Measurements from ENCODE around the gene SLC12A6.
"Not testable (repeated sequence)": the region's sequence is repeated elsewhere in the genome, so short reads cannot be mapped to it uniquely, and the experiment has no call there.

SLC12A6 gene

DNA sequence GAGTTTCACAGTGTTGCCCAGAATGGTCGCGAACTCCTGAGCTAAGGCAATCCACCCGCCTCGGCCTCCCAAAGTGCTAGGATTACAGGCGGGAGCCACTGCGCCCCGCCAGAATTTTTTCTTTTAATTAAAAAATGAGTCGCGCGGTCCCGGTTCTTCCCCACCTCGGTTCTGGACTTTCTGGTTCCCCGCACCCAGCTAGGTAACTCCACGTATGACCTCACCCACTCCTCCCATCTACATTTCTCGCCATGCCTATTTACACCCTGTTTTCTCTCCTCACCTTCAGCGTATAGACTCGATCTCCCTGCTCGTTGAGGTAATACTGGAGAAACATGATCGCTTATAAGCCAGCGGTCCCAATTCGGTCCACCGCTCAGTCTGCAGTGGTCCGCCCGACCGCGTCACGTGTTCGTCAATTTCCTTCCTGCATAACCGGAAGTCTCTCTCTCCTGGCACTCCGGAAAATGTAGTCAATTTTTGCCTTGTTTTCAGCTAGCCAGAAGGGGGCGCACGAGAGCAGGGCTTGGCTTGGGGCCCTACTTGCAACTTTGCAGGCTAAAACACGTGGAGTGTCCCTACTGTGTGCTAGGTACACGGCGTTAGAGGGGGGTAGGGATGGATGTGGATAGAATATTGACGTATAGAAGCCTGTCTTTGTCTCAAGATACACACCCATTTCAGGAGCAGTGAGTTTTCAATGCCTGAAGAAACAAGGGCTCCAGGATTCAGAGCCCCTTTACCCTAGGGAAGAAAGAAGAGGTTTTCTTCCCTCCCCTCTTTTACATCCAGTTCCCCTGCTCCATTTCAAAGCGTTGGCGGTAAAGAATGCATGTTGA, 5.4 kb upstream of the SLC12A6 start, which contains the start of the genes NOP10 and NUTM1:
Gene NOP10 (minus strand): TSS at position 400 of the 839 bp plus-strand sequence. CDS start 63 bp downstream, at position 337.
Gene NUTM1 (plus strand): TSS at position 579 of the 839 bp plus-strand sequence. CDS start 382 bp downstream, outside the sequence.
- Mint-ChIP-seq H3K4me3 (no peak within 1 kb of the TSS), H3K9me3 (no peaks in the 10 kb centered on the region), H3K27me3 (no peaks in the 10 kb centered on the region), H3K4me1 (ENCODE audit: low read depth) (peaks cover 35% of the 10 kb centered on the region), H3K36me3 (ENCODE audit: low read depth) (peaks cover 32% of the 10 kb centered on the region), H3K27ac (peak within 1 kb of the TSS; percentile 87)

- H3K36me3 Mint-ChIP-seq (ENCODE audit: low read depth): peaks cover 32% of the 10 kb centered on the region
- not testable (repeated sequence) for H3K27me3 Mint-ChIP-seq, H3K4me3 Mint-ChIP-seq, H3K9me3 Mint-ChIP-seq
- peak overlapping the region; percentile 87 for H3K27ac Mint-ChIP-seq
- H3K4me1 Mint-ChIP-seq (ENCODE audit: low read depth): peaks cover 35% of the 10 kb centered on the region
These were observed 4.7 kb upstream of the SLC12A6 start for GRCh38 chr15:34342213-34342736.

DNA sequence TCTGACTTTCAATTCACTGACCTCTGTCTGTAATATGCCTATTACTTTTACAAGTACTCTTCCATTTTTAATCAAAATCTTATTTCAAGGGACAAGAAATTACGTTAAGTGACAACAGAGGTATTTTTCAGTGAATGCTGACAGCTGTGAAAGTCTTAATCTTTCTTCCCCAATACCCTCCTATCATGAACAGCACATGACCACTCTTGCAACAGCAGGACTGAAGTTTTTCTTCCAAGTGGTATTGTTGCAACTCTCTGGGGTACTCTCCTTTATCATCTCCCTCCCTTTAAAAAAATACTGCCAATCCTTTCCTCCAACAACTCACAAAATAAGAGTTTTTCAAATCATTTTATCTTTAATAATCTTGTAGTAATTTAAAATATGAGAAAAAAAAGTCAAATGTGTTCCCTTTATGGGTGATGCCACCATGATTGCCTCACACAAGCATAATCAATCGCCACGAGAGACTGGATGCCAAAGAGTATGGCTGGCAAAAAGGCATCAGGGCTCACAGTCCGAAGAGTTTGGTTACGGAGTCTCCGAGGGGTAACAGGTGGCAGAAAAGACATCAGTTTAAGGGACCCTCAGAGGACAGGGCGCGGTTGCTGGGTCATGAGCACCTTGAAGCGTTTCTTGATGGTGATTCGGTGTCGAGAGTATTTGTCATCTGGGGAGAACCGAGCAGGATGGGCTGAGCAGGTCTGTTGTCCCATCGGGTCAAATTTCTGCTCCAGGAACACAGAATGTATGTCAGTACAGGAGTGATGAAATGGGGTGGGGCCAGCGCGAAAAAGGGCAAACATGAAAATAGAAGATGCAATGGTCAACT, 4.0 kb upstream of the SLC12A6 start:
- H3K9me3 Mint-ChIP-seq: no peaks in the 10 kb centered on the region
- peak overlapping the region; percentile 87 for H3K27ac Mint-ChIP-seq
- peaks cover 41% of the 10 kb centered on the region for H3K4me1 Mint-ChIP-seq (ENCODE audit: low read depth)
- no peaks in the 10 kb centered on the region for H3K27me3 Mint-ChIP-seq
- H3K4me3 Mint-ChIP-seq: no peak overlapping the region
- peaks cover 32% of the 10 kb centered on the region for H3K36me3 Mint-ChIP-seq (ENCODE audit: low read depth)

- H3K4me1 Mint-ChIP-seq (ENCODE audit: low read depth): peaks cover 58% of the 10 kb centered on the region
- H3K27me3 Mint-ChIP-seq: no peaks in the 10 kb centered on the region
- H3K4me3 Mint-ChIP-seq: no peak overlapping the region
- peaks cover 32% of the 10 kb centered on the region for H3K36me3 Mint-ChIP-seq (ENCODE audit: low read depth)
- H3K27ac Mint-ChIP-seq: peak overlapping the region; percentile 75
- no peaks in the 10 kb centered on the region for H3K9me3 Mint-ChIP-seq
These were observed 2.4 kb upstream of the SLC12A6 start for GRCh38 chr15:34339946-34340345.

- Mint-ChIP-seq H3K36me3 (ENCODE audit: low read depth) (peaks cover 32% of the 10 kb centered on the region), H3K27ac (peak overlapping the region; percentile 83), H3K27me3 (no peaks in the 10 kb centered on the region), H3K4me1 (ENCODE audit: low read depth) (peaks cover 74% of the 10 kb centered on the region), H3K4me3 (peak overlapping the region; percentile 97), H3K9me3 (no peaks in the 10 kb centered on the region)
These were observed 766 bp upstream of the SLC12A6 start for GRCh38 chr15:34338347-34338746.

DNA sequence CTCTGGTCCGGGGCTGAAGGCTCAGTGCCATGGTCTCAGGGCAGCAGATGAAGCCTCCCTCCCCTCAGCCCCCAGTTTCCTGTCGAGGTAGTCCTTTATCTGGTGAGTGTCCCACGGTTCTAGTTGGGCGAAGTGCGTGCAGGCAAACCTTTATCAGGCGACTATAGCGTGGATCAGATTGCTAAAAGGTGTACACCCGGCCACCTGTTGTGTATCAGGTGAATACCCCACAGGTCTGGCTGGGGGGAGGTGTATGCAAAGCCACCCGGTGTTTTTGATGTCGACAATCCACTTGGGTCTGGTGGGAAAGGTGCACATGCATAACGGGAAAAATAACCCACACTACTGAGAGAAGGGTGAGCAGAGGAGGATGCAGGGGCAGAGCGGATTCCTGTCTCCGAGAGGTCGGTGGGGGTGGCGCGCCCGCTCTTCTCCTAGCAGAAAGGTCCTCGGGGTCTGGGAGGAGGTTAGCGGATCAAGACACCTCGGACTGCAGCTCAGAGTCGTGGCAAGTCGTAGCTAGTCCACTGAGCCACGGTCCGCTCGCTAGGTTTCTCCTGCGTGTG, 507 bp downstream of the SLC12A6 start:
- Mint-ChIP-seq H3K4me1 (ENCODE audit: low read depth) (peaks cover 86% of the 10 kb centered on the region), H3K9me3 (no peaks in the 10 kb centered on the region), H3K27ac (peak overlapping the region; percentile 94), H3K36me3 (ENCODE audit: low read depth) (peaks cover 31% of the 10 kb centered on the region), H3K4me3 (peak overlapping the region; percentile 97), H3K27me3 (no peaks in the 10 kb centered on the region)

DNA sequence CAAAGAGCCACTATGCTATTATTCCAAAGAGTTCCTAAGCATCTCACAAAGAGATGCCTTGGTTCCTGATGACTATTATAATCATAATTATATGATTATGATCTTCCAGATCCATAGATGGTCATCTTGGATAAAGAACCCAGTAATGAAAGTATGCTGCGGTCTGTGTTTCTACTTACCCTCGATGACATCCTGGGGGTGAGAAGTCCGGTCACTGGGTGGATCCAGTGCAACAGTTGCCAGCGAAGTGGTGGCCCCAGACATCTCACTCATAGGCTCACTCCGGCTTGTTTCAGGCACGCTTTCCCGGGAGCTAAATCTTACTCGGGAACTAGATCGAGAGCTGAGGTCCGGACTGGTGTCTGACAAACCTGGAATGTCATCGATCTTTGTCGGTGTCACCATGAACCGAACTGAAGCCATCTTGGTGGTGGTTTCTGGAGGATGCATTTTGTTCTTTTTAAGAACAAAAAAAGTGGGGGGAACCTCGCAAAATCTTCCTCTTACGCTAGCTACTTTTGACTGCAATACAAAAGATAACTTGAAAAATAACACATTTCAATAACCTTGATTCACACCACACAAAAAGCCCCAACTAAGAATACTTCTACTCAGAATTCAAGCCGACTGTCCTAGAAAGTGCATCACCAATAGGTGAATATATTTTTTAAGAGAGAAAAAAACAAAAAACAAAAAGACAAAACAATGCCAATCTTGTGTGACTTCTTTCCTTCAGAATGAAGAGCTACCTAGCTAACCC, 1.2 kb downstream of the SLC12A6 start:
- H3K36me3 Mint-ChIP-seq (ENCODE audit: low read depth): peaks cover 24% of the 10 kb centered on the region
- H3K9me3 Mint-ChIP-seq: no peaks in the 10 kb centered on the region
- peak overlapping the region; percentile 94 for H3K27ac Mint-ChIP-seq
- H3K27me3 Mint-ChIP-seq: no peaks in the 10 kb centered on the region
- peak overlapping the region; percentile 97 for H3K4me3 Mint-ChIP-seq
- H3K4me1 Mint-ChIP-seq (ENCODE audit: low read depth): peaks cover 86% of the 10 kb centered on the region

GRCh38 chr15:34335176-34336032, 2.2 kb downstream of the SLC12A6 start:
- Mint-ChIP-seq H3K27ac (peak overlapping the region; percentile 94), H3K9me3 (no peaks in the 10 kb centered on the region), H3K27me3 (no peaks in the 10 kb centered on the region), H3K4me1 (ENCODE audit: low read depth) (peaks cover 86% of the 10 kb centered on the region), H3K4me3 (peak overlapping the region; percentile 97), H3K36me3 (ENCODE audit: low read depth) (peaks cover 16% of the 10 kb centered on the region)

DNA sequence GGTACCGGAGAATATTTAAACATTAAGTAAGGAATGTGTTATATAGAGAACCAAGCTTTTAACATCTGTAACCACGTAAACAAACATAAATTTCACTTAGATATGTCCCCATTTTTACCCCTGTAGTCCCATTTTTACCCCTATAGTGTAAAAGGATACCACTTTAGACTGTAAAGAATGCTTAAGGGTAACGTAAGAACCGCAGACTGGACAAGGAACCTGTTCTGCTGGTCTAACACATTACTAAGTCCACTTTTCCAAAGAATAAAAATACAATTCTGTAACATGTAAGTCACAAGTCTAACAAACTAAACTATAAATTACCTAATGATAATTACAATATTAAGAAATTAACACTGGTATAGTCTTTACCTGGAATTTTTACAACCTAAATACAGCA, 2.9 kb downstream of the SLC12A6 start:
- peak overlapping the region; percentile 97 for H3K4me3 Mint-ChIP-seq
- H3K4me1 Mint-ChIP-seq (ENCODE audit: low read depth): peaks cover 86% of the 10 kb centered on the region
- peaks cover 9% of the 10 kb centered on the region for H3K36me3 Mint-ChIP-seq (ENCODE audit: low read depth)
- H3K9me3 Mint-ChIP-seq: no peaks in the 10 kb centered on the region
- no peaks in the 10 kb centered on the region for H3K27me3 Mint-ChIP-seq
- H3K27ac Mint-ChIP-seq: peak overlapping the region; percentile 94

DNA sequence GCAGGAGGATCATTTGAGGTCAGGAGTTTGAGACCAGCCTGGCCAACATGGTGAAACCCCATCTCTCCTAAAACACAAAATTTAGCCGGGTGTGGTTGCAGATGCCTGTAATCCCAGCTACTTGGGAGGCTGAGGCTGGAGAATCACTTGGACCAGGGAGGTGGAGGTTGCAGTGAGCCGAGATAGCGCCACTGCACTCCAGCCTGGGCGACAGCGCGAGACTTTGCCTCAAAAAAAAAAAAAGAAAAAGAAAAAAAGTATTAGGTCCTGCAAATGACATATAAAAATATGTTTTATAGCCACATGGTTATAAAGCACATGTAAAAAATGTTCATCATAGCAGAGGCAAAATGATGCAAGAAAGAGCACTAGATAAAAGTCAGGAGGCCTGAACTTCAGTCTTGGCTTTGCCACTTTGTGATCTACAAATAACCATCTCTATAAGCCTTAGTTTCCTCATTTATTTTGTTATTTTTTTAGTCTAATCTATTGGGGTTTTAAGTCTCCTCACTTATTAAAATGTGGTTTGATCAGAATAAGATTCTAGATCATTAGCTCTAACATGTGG, 4.9 kb downstream of the SLC12A6 start:
- Mint-ChIP-seq H3K4me3 (no peak overlapping the region), H3K36me3 (ENCODE audit: low read depth) (no peaks in the 10 kb centered on the region), H3K27ac (peak overlapping the region; percentile 94), H3K27me3 (no peaks in the 10 kb centered on the region), H3K4me1 (ENCODE audit: low read depth) (peaks cover 94% of the 10 kb centered on the region), H3K9me3 (no peaks in the 10 kb centered on the region)

GRCh38 chr15:34331809-34332208, 5.8 kb downstream of the SLC12A6 start:
- peaks cover 98% of the 10 kb centered on the region for H3K4me1 Mint-ChIP-seq (ENCODE audit: low read depth)
- no peaks in the 10 kb centered on the region for H3K9me3 Mint-ChIP-seq
- H3K27ac Mint-ChIP-seq: peak overlapping the region; percentile 94
- no peaks in the 10 kb centered on the region for H3K36me3 Mint-ChIP-seq (ENCODE audit: low read depth)
- no peaks in the 10 kb centered on the region for H3K27me3 Mint-ChIP-seq
- peak overlapping the region; percentile 42 for H3K4me3 Mint-ChIP-seq

DNA sequence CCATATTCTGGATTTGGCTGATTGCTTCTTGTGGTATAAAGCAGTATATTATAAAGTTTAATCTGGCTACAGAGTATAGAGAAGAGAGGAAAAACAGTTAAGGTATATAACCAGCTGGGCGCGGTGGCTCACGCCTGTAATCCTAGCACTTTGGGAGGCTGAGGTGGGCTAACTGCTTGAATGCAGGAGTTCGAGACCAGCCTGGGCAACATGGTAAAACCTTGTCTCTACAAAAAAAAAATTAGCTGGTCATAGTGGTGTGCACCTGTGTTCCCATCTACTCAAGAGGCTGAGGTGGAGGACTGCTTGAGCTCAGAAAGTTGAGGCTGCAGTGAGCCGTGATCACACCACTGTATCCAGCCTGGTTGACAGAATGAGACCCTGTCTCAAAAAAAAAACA, 7.3 kb downstream of the SLC12A6 start:
- Mint-ChIP-seq H3K4me3 (no peak overlapping the region), H3K27me3 (no peaks in the 10 kb centered on the region), H3K27ac (peak overlapping the region; percentile 66), H3K4me1 (ENCODE audit: low read depth) (peaks cover 98% of the 10 kb centered on the region), H3K36me3 (ENCODE audit: low read depth) (no peaks in the 10 kb centered on the region), H3K9me3 (no peaks in the 10 kb centered on the region)

GRCh38 chr15:34329006-34329405, 8.6 kb downstream of the SLC12A6 start:
- Mint-ChIP-seq H3K4me1 (ENCODE audit: low read depth) (peaks cover 93% of the 10 kb centered on the region), H3K9me3 (no peaks in the 10 kb centered on the region), H3K4me3 (peak overlapping the region; percentile 66), H3K27me3 (no peaks in the 10 kb centered on the region), H3K36me3 (ENCODE audit: low read depth) (no peaks in the 10 kb centered on the region), H3K27ac (peak overlapping the region; percentile 85)
